ENCODE measurements around the gene FAF1.
"Not testable (repeated sequence)": the region's sequence is repeated elsewhere in the genome, so short reads cannot be mapped to it uniquely, and the experiment has no call there.

FAF1 gene

GRCh38 chr1:50783286-50783685 is 176.8 kb downstream of the FAF1 start:
- DNase-seq (ENCODE audit: extremely low read depth, low read depth): no peak
- no peak for TF ChIP-seq CTCF (IDR thresholded peaks at IDR 0.05; ENCODE audit: low read depth, low read length)

- no peak for DNase-seq (ENCODE audit: extremely low read depth, low read depth)
- no peak for TF ChIP-seq CTCF (IDR thresholded peaks at IDR 0.05; ENCODE audit: low read depth, low read length)
Observed at GRCh38 chr1:50780797-50781196, 179.3 kb downstream of the FAF1 start.

GRCh38 chr1:50779801-50780200 is 180.3 kb downstream of the FAF1 start:
- no peak for TF ChIP-seq CTCF (IDR thresholded peaks at IDR 0.05; ENCODE audit: low read depth, low read length)
- DNase-seq (ENCODE audit: extremely low read depth, low read depth): no peak

GRCh38 chr1:50775740-50776139 is 184.3 kb downstream of the FAF1 start:
- no peak for TF ChIP-seq CTCF (IDR thresholded peaks at IDR 0.05; ENCODE audit: low read depth, low read length)
- no peak for DNase-seq (ENCODE audit: extremely low read depth, low read depth)

GRCh38 chr1:50774759-50775351 is 185.2 kb downstream of the FAF1 start:
- DNase-seq (ENCODE audit: extremely low read depth, low read depth): peak; percentile 20
- peak; percentile 63 for TF ChIP-seq CTCF (IDR thresholded peaks at IDR 0.05; ENCODE audit: low read depth, low read length)

GRCh38 chr1:50766688-50767087 is 193.4 kb downstream of the FAF1 start:
- DNase-seq (ENCODE audit: extremely low read depth, low read depth): no peak
- no peak for TF ChIP-seq CTCF (IDR thresholded peaks at IDR 0.05; ENCODE audit: low read depth, low read length)

GRCh38 chr1:50756543-50756942 is 203.5 kb downstream of the FAF1 start:
- DNase-seq (ENCODE audit: extremely low read depth, low read depth): not testable (repeated sequence)

- not testable (repeated sequence) for DNase-seq (ENCODE audit: extremely low read depth, low read depth)
Observed at GRCh38 chr1:50754764-50755163, 205.3 kb downstream of the FAF1 start.
